Omental fat pad (tissue), 4 donors: ENCODE results near the gene CNMD. TPM values are rescaled to one million over a fixed set of nuclear protein-coding genes. Genes with fewer than 3 reads are reported as not detected.

Experiments used
- ATAC-seq: fragments of 150-250 bp; one replicate; pipeline ENCODE4 v1.9.1; 2016; ENCODE audit warnings: mild to moderate bottlenecking, moderate library complexity; ENCODE audit not compliant: low FRiP score
- DNase-seq: peaks from one replicate; pipeline ENCODE4 v3.0.0-alpha.2; 2019; ENCODE audit warnings: low spot score
- CTCF ChIP-seq, 3 donors: fragments of 450-650 bp; IDR thresholded peaks; one replicate each; pipeline ENCODE4 v1.5.1; 2016 to 2017; ENCODE audit warnings: antibody characterized with exemption in 3 of 3, mild to moderate bottlenecking in 3 of 3, moderate library complexity in 2 of 3
- total RNA-seq, 4 donors: library from RNA; depleted of rRNA; stranded (reverse); fragments of >200 nt; gene quantifications; one replicate each; pipeline ENCODE4 v1.1.0, GENCODE V29; 2016

CNMD gene
- total RNA-seq, 4 donors from 2014 or later, result not detected

- ATAC-seq (no peak), DNase-seq (no peak)
- TF ChIP-seq CTCF (IDR thresholded peaks at IDR 0.05), result no peak
Observed at GRCh38 chr13:52782471-52783448, 43.1 kb upstream of the CNMD start.

- ATAC-seq (no peak), DNase-seq (no peak)
- no peak for TF ChIP-seq CTCF (IDR thresholded peaks at IDR 0.05)
Observed at GRCh38 chr13:52780611-52781010, 41.0 kb upstream of the CNMD start.

GRCh38 chr13:52780092-52780491 lies 40.5 kb upstream of the CNMD start:
- DNase-seq, result no peak
- ATAC-seq, result no peak
- no peak for TF ChIP-seq CTCF (IDR thresholded peaks at IDR 0.05)

- DNase-seq (no peak), ATAC-seq (no peak)
- no peak for TF ChIP-seq CTCF (IDR thresholded peaks at IDR 0.05)
Observed at GRCh38 chr13:52779103-52779502, 39.5 kb upstream of the CNMD start.

GRCh38 chr13:52776726-52777125 lies 37.1 kb upstream of the CNMD start:
- TF ChIP-seq CTCF (IDR thresholded peaks at IDR 0.05), result no peak
- ATAC-seq (no peak), DNase-seq (no peak)

GRCh38 chr13:52775511-52775910 lies 35.9 kb upstream of the CNMD start:
- ATAC-seq (no peak), DNase-seq (no peak)
- TF ChIP-seq CTCF (IDR thresholded peaks at IDR 0.05), result no peak
